Small intestine (tissue), 7 donors: ENCODE results near the gene COBL. TPM values are rescaled to one million over a fixed set of nuclear protein-coding genes. Genes with fewer than 3 reads are reported as not detected.

Source experiments
- DNase-seq, 2 donors: peaks; one replicate each; pipeline versions ENCODE4 v3.0.0 to v3.0.0-alpha.2; 2013
- FAIRE-seq: peaks from 2 replicates; lab custom pipeline; 2012; peaks lifted over from hg19 to GRCh38; lab: Jason Lieb, UNC
- H3K27ac ChIP-seq, 3 donors: one replicate each; pipeline ENCODE4 v1.5.1; 2013; ENCODE audit warnings: low read length in 2 of 3, mild to moderate bottlenecking in 2 of 3, control low read depth in 1 of 3, inconsistent platforms in 1 of 3, low read depth in 1 of 3, moderate library complexity in 1 of 3
- H3K27me3 ChIP-seq, 3 donors: one replicate each; pipeline ENCODE4 v1.6.1; 2013; ENCODE audit warnings: low read length in 3 of 3, inconsistent platforms in 1 of 3; ENCODE audit not compliant: control insufficient read depth in 3 of 3, insufficient read depth in 3 of 3
- H3K36me3 ChIP-seq, 3 donors: one replicate each; pipeline ENCODE4 v1.6.1; 2013; ENCODE audit warnings: low read length in 3 of 3, inconsistent platforms in 1 of 3, low read depth in 1 of 3, mild to moderate bottlenecking in 1 of 3, moderate library complexity in 1 of 3; ENCODE audit not compliant: control insufficient read depth in 3 of 3, insufficient read depth in 2 of 3
- H3K4me1 ChIP-seq, 3 donors: one replicate each; pipeline ENCODE4 v1.6.1; 2013; ENCODE audit warnings: low read length in 2 of 3, inconsistent platforms in 1 of 3, low read depth in 1 of 3, mild to moderate bottlenecking in 1 of 3, moderate library complexity in 1 of 3; ENCODE audit not compliant: control insufficient read depth in 3 of 3, insufficient read depth in 2 of 3
- H3K4me3 ChIP-seq, 3 donors: one replicate each; pipeline ENCODE4 v1.5.1; 2013; ENCODE audit warnings: low read length in 3 of 3, control low read depth in 1 of 3, inconsistent platforms in 1 of 3, low read depth in 1 of 3, mild to moderate bottlenecking in 1 of 3, moderate library complexity in 1 of 3
- H3K9me3 ChIP-seq, 2 donors: one replicate each; pipeline ENCODE4 v1.6.1; 2013; ENCODE audit warnings: low read depth in 1 of 2, low read length in 1 of 2; ENCODE audit not compliant: control insufficient read depth in 2 of 2, insufficient read depth in 1 of 2
- WGBS, 3 donors: extraction: QIAGEN DNeasy Blood & Tissue Kit; methylation state at CpG; one replicate each; pipeline ENCODE4 v1.1.7; 2013; 5-methylcytosine and 5-hydroxymethylcytosine counted together
- polyA plus RNA-seq, 4 donors: library from polyadenylated mRNA; stranded (reverse) in 3 of 4; unstranded in 1 of 4; fragments of 200-250 nt in 3 of 4; fragments of 120-200 nt in 1 of 4; gene quantifications; one replicate each; pipeline versions ENCODE4 v1.2.1 to v1.2.3, GENCODE V29; 2013
- donor health status: healthy with polysubstance abuse.
- donor health status: control.
- donor health status: control.
- donor health status: Bipolar disorder and iron deficiency.
- donor health status: healthy.

COBL gene
- polyA plus RNA-seq, 4 donors: 8.4 to 40.3 (median 32.5) TPM

DNA sequence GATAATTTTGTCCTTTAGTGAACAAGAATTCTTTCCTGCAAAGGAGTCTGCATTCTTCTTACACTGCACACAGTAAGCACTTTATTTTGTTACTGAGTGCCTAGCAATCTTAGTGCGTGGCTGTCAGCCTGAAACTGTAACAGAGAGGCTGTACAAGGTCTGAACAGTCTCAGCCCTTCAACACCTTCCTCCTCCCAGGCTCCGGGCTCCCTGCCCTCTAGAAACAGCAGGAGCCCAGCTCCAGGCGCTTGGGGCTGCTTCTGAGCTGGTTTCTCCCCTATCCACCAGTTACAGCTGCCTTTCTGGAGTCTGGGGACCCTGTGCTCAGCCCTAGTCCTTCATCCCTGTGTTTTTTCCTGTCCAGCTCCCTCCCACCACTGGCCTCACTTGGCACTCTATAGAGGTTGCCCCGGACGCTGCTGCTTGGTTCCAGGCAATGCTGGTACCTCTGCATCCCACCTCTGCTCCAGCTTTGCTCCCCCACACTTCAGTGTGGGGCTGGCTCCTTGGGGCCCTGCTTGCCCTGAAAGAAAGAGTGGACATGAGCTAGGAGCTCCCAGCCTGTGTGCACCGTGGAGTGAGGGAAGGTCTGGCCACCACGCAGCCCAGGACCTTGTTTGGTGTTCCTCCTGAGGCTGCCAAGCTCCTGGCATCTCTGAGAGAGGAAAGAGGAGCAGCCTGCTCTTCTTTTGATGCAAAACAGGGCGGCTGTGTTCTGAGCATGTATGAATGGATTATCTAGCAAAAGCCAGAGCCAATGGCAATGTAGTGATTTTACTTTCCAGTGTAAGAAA, 282.7 kb downstream of the COBL start:
- no peaks in the 10 kb centered on the region for H3K4me1 ChIP-seq
- no peaks in the 10 kb centered on the region for H3K27me3 ChIP-seq
- 63 to 70% (median 70%) methylated on average over 8 of the region's 8 CpGs for WGBS, 3 donors
- DNase-seq: no peak
- no peak overlapping the region for H3K27ac ChIP-seq
- FAIRE-seq: no peak
- H3K9me3 ChIP-seq: no peaks in the 10 kb centered on the region
- H3K4me3 ChIP-seq: no peak overlapping the region
- H3K36me3 ChIP-seq: peaks cover 0 to 41% (median 5%) of the 10 kb centered on the region in 3 donors

- H3K4me1 ChIP-seq: no peaks in the 10 kb centered on the region
- H3K4me3 ChIP-seq: no peak overlapping the region
- DNase-seq: no peak
- FAIRE-seq: no peak
- WGBS, 3 donors: 84 to 93% (median 92%) methylated on average over 8 of the region's 8 CpGs
- no peaks in the 10 kb centered on the region for H3K9me3 ChIP-seq
- no peaks in the 10 kb centered on the region for H3K27me3 ChIP-seq
- no peak overlapping the region for H3K27ac ChIP-seq
- H3K36me3 ChIP-seq: peaks cover 0 to 51% (median 14%) of the 10 kb centered on the region in 3 donors
Measured at GRCh38 chr7:51031791-51032515, 284.7 kb downstream of the COBL start.

GRCh38 chr7:51031216-51031615, 285.4 kb downstream of the COBL start:
- WGBS, 3 donors: 36 to 78% (median 48%) methylated on average over 10 of the region's 10 CpGs
- Histone ChIP-seq H3K4me1 (no peaks in the 10 kb centered on the region), H3K9me3 (no peaks in the 10 kb centered on the region), H3K4me3 (no peak overlapping the region), H3K27me3 (no peaks in the 10 kb centered on the region), H3K27ac (no peak overlapping the region), H3K36me3 (peaks cover 0 to 55% (median 14%) of the 10 kb centered on the region in 3 donors)
- DNase-seq (peak in 1 of 2 donors; percentile 25), FAIRE-seq (no peak)

DNA sequence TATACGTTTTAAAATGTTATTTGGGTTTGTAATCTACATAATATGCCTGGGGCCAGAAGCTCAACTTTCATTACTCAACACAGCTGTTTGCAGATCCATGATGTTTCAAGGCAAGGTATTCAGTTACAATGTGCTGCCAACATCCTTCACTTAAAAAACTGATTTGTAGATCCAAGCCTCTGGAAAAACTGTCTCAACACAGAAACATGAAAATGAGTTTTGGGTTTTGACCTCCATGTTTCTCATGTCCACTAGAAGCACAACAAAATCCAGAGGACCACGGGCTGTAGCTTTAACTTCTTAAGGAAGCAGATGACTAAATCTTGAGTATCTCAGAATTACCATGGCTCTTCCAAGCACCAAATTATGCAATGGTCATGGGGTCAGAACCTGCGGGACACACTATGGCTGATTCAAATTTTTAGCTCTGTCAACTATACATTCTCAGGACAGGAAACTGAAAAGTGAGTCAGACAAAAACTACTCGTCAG, 286.9 kb downstream of the COBL start:
- no peak overlapping the region for H3K27ac ChIP-seq
- H3K27me3 ChIP-seq: no peaks in the 10 kb centered on the region
- DNase-seq (no peak), FAIRE-seq (no peak)
- WGBS, 3 donors: 60 to 78% (median 70%) methylated on average over 4 of the region's 4 CpGs
- no peaks in the 10 kb centered on the region for H3K4me1 ChIP-seq
- no peak overlapping the region for H3K4me3 ChIP-seq
- peaks cover 0 to 57% (median 18%) of the 10 kb centered on the region in 3 donors for H3K36me3 ChIP-seq
- H3K9me3 ChIP-seq: no peaks in the 10 kb centered on the region

- Histone ChIP-seq H3K4me1 (no peaks in the 10 kb centered on the region), H3K27ac (no peak overlapping the region), H3K4me3 (no peak overlapping the region), H3K27me3 (no peaks in the 10 kb centered on the region), H3K36me3 (peaks cover 0 to 61% (median 18%) of the 10 kb centered on the region in 3 donors), H3K9me3 (no peaks in the 10 kb centered on the region)
- DNase-seq (no peak), FAIRE-seq (no peak)
- 86 to 88% (median 86%) methylated on average over 13 of the region's 13 CpGs for WGBS, 3 donors
Measured at GRCh38 chr7:51029131-51029530, 287.5 kb downstream of the COBL start.

DNA sequence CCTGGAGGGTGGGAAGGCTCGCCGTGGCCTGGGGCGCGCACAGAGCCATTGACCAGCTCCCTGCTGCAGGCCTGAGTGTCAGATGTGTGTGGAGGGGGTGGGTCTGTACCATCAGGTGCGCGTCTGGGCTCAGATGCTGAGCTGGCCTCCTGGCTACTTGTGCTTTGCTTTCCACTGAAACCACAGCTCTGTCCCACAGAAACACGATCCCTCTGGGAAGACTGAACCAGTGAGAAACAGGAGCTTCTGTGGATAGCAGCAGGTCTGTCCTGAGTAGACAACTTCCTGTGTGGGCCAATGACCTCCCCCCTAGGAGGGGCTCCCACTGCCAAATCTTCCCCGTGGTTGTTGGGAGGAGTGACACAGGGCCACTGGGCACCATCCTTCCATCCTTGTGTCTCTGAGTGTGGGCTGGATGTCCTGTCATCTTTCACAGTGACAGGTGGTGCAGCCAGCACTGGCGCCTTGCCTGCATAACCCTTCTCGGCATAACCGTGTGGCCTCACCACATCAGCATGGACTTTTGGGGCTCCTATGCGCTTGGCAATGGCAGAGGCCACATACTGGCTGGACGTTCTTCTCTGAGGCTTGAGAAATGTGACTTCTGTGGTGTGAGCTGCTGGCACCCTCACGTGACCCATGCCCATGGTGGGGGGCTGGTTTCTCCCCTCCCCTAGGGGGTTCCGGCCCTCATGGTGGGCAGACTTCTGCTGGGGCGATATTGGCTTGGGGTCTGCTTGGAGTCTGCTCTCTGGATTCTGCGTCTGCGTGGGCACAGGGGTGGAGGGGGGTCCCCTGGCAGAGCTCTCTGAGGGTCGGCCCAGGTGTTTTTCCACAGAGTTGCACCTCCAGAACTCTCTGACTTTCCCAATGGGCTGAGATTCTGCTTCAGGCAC, 288.4 kb downstream of the COBL start:
- FAIRE-seq (no peak), DNase-seq (no peak)
- Histone ChIP-seq H3K9me3 (no peaks in the 10 kb centered on the region), H3K4me1 (no peaks in the 10 kb centered on the region), H3K36me3 (peaks cover 0 to 64% (median 18%) of the 10 kb centered on the region in 3 donors), H3K4me3 (no peak overlapping the region), H3K27ac (no peak overlapping the region), H3K27me3 (no peaks in the 10 kb centered on the region)
- WGBS, 3 donors: 91 to 94% (median 93%) methylated on average over 14 to 19 of the region's 19 CpGs

DNA sequence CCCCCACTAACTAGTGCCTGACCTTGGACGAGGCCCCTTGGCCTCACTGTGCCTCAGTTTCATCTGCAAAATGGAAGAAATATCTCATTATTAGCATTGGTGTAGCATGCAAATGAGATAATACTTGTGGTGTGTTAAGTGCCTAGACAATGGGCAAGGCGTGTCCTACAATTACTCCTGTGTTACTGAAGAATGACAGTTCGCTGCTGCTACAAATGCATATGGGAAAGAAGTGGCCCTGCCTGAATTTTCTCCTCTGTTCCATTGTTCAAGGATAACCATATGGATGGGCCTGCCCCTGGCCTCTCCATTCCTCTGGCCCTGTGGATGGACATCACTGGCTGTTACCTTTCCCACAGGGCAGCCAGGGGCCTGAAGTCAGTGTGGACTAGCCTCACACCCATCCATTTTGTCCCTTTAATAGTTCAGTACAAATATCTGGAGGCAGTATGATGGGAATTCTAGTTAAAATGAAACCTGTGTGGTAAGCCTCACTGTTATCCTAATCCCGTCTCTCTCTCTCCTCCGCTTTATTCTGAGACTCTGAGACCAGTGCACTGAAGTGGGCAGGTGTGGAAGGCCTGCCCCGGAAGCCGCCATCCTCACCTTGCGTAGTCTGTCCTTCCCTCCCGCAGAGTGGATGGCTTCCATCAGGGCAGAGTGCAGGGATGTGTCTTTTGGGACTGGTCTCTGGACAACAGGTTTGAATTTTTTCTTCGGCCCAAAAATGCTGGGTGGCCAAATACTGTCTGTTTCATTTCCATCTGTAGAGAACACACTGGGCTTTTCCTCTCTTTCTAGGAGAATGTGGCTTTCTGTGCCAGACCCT, 289.3 kb downstream of the COBL start:
- peaks cover 0 to 70% (median 18%) of the 10 kb centered on the region in 3 donors for H3K36me3 ChIP-seq
- H3K4me1 ChIP-seq: no peaks in the 10 kb centered on the region
- H3K27ac ChIP-seq: no peak overlapping the region
- DNase-seq (no peak), FAIRE-seq (no peak)
- H3K4me3 ChIP-seq: no peak overlapping the region
- WGBS, 3 donors: 93 to 95% (median 95%) methylated on average over 10 of the region's 10 CpGs
- H3K9me3 ChIP-seq: no peaks in the 10 kb centered on the region
- H3K27me3 ChIP-seq: no peaks in the 10 kb centered on the region
